Neuronal stem cell (in vitro differentiated cells): ENCODE data around the gene ZNF175.

Experiments
- DNase-seq: peaks from one replicate; pipeline ENCODE4 v3.0.0-alpha.2; 2013; ENCODE audit warnings: low spot score
- H2AFZ ChIP-seq: one replicate; pipeline ENCODE4 v1.6.1; 2013; ENCODE audit warnings: mild to moderate bottlenecking, low read length, inconsistent platforms
- H2AK5ac ChIP-seq: 2 replicates; pipeline ENCODE4 v1.6.1; 2013; ENCODE audit warnings: low read depth, mild to moderate bottlenecking, inconsistent platforms, low read length, moderate library complexity, mixed read lengths
- H2BK120ac ChIP-seq: 2 replicates; pipeline ENCODE4 v1.6.1; 2013; ENCODE audit warnings: low read depth, mild to moderate bottlenecking, inconsistent platforms, low read length, moderate library complexity, mixed read lengths
- H2BK12ac ChIP-seq: one replicate; pipeline ENCODE4 v1.6.1; 2013; ENCODE audit warnings: low read length, inconsistent platforms
- H2BK15ac ChIP-seq: 2 replicates; pipeline ENCODE4 v1.6.1; 2013; ENCODE audit warnings: mild to moderate bottlenecking, low read length, inconsistent platforms, mixed read lengths
- H2BK5ac ChIP-seq: one replicate; pipeline ENCODE4 v1.6.1; 2013; ENCODE audit warnings: inconsistent platforms, mild to moderate bottlenecking, low read length, moderate library complexity
- H3K14ac ChIP-seq: one replicate; pipeline ENCODE4 v1.6.1; 2013; ENCODE audit warnings: low read length, inconsistent platforms
- H3K18ac ChIP-seq: 2 replicates; pipeline ENCODE4 v1.6.1; 2013; ENCODE audit warnings: low read length, inconsistent platforms
- H3K23ac ChIP-seq: 2 replicates; pipeline ENCODE4 v1.6.1; 2013; ENCODE audit warnings: low read depth, mild to moderate bottlenecking, mixed read lengths, low read length, inconsistent platforms; ENCODE audit not compliant: poor library complexity
- H3K27ac ChIP-seq: replicated peaks from 3 replicates; pipeline ENCODE4 v1.5.1; 2013; ENCODE audit warnings: low read length, inconsistent platforms
- H3K27me3 ChIP-seq, 3 experiments: 2 replicates each; pipeline ENCODE4 v1.6.1; 2013; ENCODE audit warnings: low read length in 3 of 3, mild to moderate bottlenecking in 2 of 3, inconsistent platforms in 1 of 3, low read depth in 1 of 3, mixed read lengths in 1 of 3, moderate library complexity in 1 of 3; ENCODE audit not compliant: control insufficient read depth in 3 of 3, insufficient read depth in 3 of 3
- H3K36me3 ChIP-seq, 2 donors: replicated peaks in 1 of 2; 2 replicates each; pipeline ENCODE4 v1.6.1; 2013; ENCODE audit warnings: low read length in 2 of 2; ENCODE audit not compliant: control insufficient read depth in 2 of 2, insufficient read depth in 2 of 2
- H3K4ac ChIP-seq: 2 replicates; pipeline ENCODE4 v1.6.1; 2013; ENCODE audit warnings: inconsistent platforms, mild to moderate bottlenecking, low read length, moderate library complexity
- H3K4me1 ChIP-seq, 2 donors: 1 replicate in 1 of 2; 2 replicates in 1 of 2; pipeline ENCODE4 v1.6.1; 2013; ENCODE audit warnings: low read length in 2 of 2, low read depth in 1 of 2; ENCODE audit not compliant: control insufficient read depth in 2 of 2, insufficient read depth in 1 of 2
- H3K4me2 ChIP-seq: one replicate; pipeline ENCODE4 v1.6.1; 2013; ENCODE audit warnings: mild to moderate bottlenecking, low read length, inconsistent platforms; ENCODE audit not compliant: insufficient read depth, poor library complexity, severe bottlenecking
- H3K4me3 ChIP-seq, 2 donors: 2 replicates each; pipeline ENCODE4 v1.5.1; 2013; ENCODE audit warnings: low read length in 2 of 2, mild to moderate bottlenecking in 2 of 2, inconsistent platforms in 1 of 2, moderate library complexity in 1 of 2
- H3K79me1 ChIP-seq: one replicate; pipeline ENCODE4 v1.6.1; 2013; ENCODE audit warnings: low read depth, mild to moderate bottlenecking, inconsistent platforms, low read length, moderate library complexity
- H3K9ac ChIP-seq: one replicate; pipeline ENCODE4 v1.6.1; 2013; ENCODE audit warnings: mild to moderate bottlenecking, low read depth, low read length, inconsistent platforms; ENCODE audit not compliant: poor library complexity
- H3K9me3 ChIP-seq, 2 donors: replicated peaks in 1 of 2; 2 replicates each; pipeline versions ENCODE3 to v1.6.1; 2013; ENCODE audit warnings: low read length in 2 of 2, mild to moderate bottlenecking in 2 of 2, inconsistent platforms in 1 of 2, low read depth in 1 of 2, mixed read lengths in 1 of 2, moderate library complexity in 1 of 2; ENCODE audit not compliant: control insufficient read depth in 2 of 2, insufficient read depth in 1 of 2
- H4K8ac ChIP-seq: one replicate; pipeline ENCODE4 v1.6.1; 2013; ENCODE audit warnings: low read depth, mild to moderate bottlenecking, inconsistent platforms, low read length, moderate library complexity
- H4K91ac ChIP-seq: one replicate; pipeline ENCODE4 v1.6.1; 2013; ENCODE audit warnings: low read length, low read depth, mild to moderate bottlenecking, inconsistent platforms; ENCODE audit not compliant: poor library complexity
- WGBS, 2 donors: extraction: QIAGEN DNeasy Blood & Tissue Kit; methylation state at CpG; one replicate each; pipeline ENCODE4 v1.1.7; 2013; ENCODE audit warnings: missing lambda C conversion rate in 2 of 2, mixed read lengths in 1 of 2; ENCODE audit not compliant: insufficient read length in 2 of 2, insufficient replicate concordance in 1 of 2; ENCODE audit errors: extremely low coverage in 2 of 2; 5-methylcytosine and 5-hydroxymethylcytosine counted together

Gene ZNF175

GRCh38 chr19:51572908-51573307 is 1.8 kb downstream of the ZNF175 start:
- no peak overlapping the region for H4K8ac ChIP-seq
- H3K27ac ChIP-seq, result no peak overlapping the region
- peaks cover 0 to 3% (median 0%) of the 10 kb centered on the region in 3 experiments for H3K27me3 ChIP-seq
- no peak overlapping the region for H2AFZ ChIP-seq
- H2BK5ac ChIP-seq, result no peak overlapping the region
- no peak overlapping the region for H3K23ac ChIP-seq
- H3K9me3 ChIP-seq, result no peaks in the 10 kb centered on the region
- no peak overlapping the region for H2BK15ac ChIP-seq
- H3K4me2 ChIP-seq, result no peak overlapping the region
- no peak overlapping the region for H3K4me3 ChIP-seq
- no peaks in the 10 kb centered on the region for H3K79me1 ChIP-seq
- no peak overlapping the region for H3K18ac ChIP-seq
- no peak overlapping the region for H2BK12ac ChIP-seq
- WGBS, 2 donors, result no CpG with 5 or more reads among the region's 4 CpGs
- no peak for DNase-seq
- H2AK5ac ChIP-seq, result no peak overlapping the region
- peaks cover 9 to 34% of the 10 kb centered on the region in 2 donors for H3K36me3 ChIP-seq
- H3K4me1 ChIP-seq, result peaks cover 0 to 6% of the 10 kb centered on the region in 2 donors
- H3K4ac ChIP-seq, result no peak overlapping the region
- no peak overlapping the region for H3K14ac ChIP-seq
- H2BK120ac ChIP-seq, result no peak overlapping the region
- no peak overlapping the region for H3K9ac ChIP-seq
- H4K91ac ChIP-seq, result no peak overlapping the region

GRCh38 chr19:51573331-51573730 is 2.2 kb downstream of the ZNF175 start:
- H3K79me1 ChIP-seq, result no peaks in the 10 kb centered on the region
- H2BK12ac ChIP-seq, result no peak overlapping the region
- H2BK15ac ChIP-seq, result no peak overlapping the region
- no peak overlapping the region for H3K18ac ChIP-seq
- H3K9ac ChIP-seq, result no peak overlapping the region
- H3K27me3 ChIP-seq, result peaks cover 0 to 3% (median 0%) of the 10 kb centered on the region in 3 experiments
- H2BK5ac ChIP-seq, result no peak overlapping the region
- no peak overlapping the region for H3K4me2 ChIP-seq
- H4K91ac ChIP-seq, result no peak overlapping the region
- H2AK5ac ChIP-seq, result no peak overlapping the region
- no peak overlapping the region for H3K27ac ChIP-seq
- H2AFZ ChIP-seq, result no peak overlapping the region
- peaks cover 0 to 6% of the 10 kb centered on the region in 2 donors for H3K4me1 ChIP-seq
- H4K8ac ChIP-seq, result no peak overlapping the region
- no peak for DNase-seq
- no peak overlapping the region for H3K4ac ChIP-seq
- no peak overlapping the region for H2BK120ac ChIP-seq
- no peak overlapping the region for H3K4me3 ChIP-seq
- WGBS, 2 donors, result no CpG with 5 or more reads among the region's 3 CpGs
- H3K36me3 ChIP-seq, result peaks cover 9 to 34% of the 10 kb centered on the region in 2 donors
- H3K23ac ChIP-seq, result no peak overlapping the region
- no peaks in the 10 kb centered on the region for H3K9me3 ChIP-seq
- H3K14ac ChIP-seq, result no peak overlapping the region

GRCh38 chr19:51576850-51577249 is 5.8 kb downstream of the ZNF175 start:
- H3K27me3 ChIP-seq, result no peaks in the 10 kb centered on the region

GRCh38 chr19:51586103-51586728 is 15.1 kb downstream of the ZNF175 start:
- no peak overlapping the region for H4K8ac ChIP-seq
- H3K79me1 ChIP-seq, result no peaks in the 10 kb centered on the region
- no peak overlapping the region for H3K23ac ChIP-seq
- no CpG with 5 or more reads among the region's 1 CpG for WGBS, 2 donors
- H3K14ac ChIP-seq, result no peak overlapping the region
- H3K27me3 ChIP-seq, result no peaks in the 10 kb centered on the region
- H3K9ac ChIP-seq, result no peak overlapping the region
- no peak overlapping the region for H2BK15ac ChIP-seq
- no peak overlapping the region for H3K18ac ChIP-seq
- no peak overlapping the region for H3K4me3 ChIP-seq
- H4K91ac ChIP-seq, result no peak overlapping the region
- H2AFZ ChIP-seq, result no peak overlapping the region
- no peak overlapping the region for H2BK12ac ChIP-seq
- DNase-seq, result no peak
- peaks cover 23 to 70% of the 10 kb centered on the region in 2 donors for H3K36me3 ChIP-seq
- H3K4me2 ChIP-seq, result no peak overlapping the region
- no peak overlapping the region for H2BK120ac ChIP-seq
- H3K4me1 ChIP-seq, result no peaks in the 10 kb centered on the region
- H2AK5ac ChIP-seq, result no peak overlapping the region
- no peak overlapping the region for H2BK5ac ChIP-seq
- no peak overlapping the region for H3K4ac ChIP-seq
- H3K9me3 ChIP-seq, result peaks cover 20 to 37% of the 10 kb centered on the region in 2 donors
- H3K27ac ChIP-seq, result no peak overlapping the region

More at GRCh38 chr19:51576850-51577249, 5.8 kb downstream of the ZNF175 start:
- Histone ChIP-seq H2AFZ (no peak overlapping the region), H3K79me1 (no peaks in the 10 kb centered on the region), H2BK120ac (no peak overlapping the region), H3K18ac (no peak overlapping the region), H3K23ac (no peak overlapping the region), H4K91ac (no peak overlapping the region), H3K4ac (no peak overlapping the region), H3K14ac (no peak overlapping the region), H3K4me3 (no peak overlapping the region), H3K36me3 (peaks cover 21 to 57% of the 10 kb centered on the region in 2 donors), H2AK5ac (no peak overlapping the region), H3K4me2 (no peak overlapping the region), H3K9me3 (no peaks in the 10 kb centered on the region), H3K27ac (no peak overlapping the region), H4K8ac (no peak overlapping the region), H2BK15ac (no peak overlapping the region), H3K4me1 (peaks cover 0 to 2% of the 10 kb centered on the region in 2 donors), H3K9ac (no peak overlapping the region), H2BK5ac (no peak overlapping the region), H2BK12ac (no peak overlapping the region)
- DNase-seq, result no peak
- no CpG with 5 or more reads among the region's 6 CpGs for WGBS, 2 donors
